Stimulated activated CD4-positive, alpha-beta T cell treated with anti-CD3 and anti-CD28 coated beads, Interleukin-4, amount 100 ng/mL, for 24 hours (primary cell): Measurements from ENCODE around the gene DHCR24.

ENCODE experiments used
- DNase-seq: peaks from one replicate; pipeline ENCODE4 v3.0.0-alpha.2; 2020

Gene DHCR24

DNA sequence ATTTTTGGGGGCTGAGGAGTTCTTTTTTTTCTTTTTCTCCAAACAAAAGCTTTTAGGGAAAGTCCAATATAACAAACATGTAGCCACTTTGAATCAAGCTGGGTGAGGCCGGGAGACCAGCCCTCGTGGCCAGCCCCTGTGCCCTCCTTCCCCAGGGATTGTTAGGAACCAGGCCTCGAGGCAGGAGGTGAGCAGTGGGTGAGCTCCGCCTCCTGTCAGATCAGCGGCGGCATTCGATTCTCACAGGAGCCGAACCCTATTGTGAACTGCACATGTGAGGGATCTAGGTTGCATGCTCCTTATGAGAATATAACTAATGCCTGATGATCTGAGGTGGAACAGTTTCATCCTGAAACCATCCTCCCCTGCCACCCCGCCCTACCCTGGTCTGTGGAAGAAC lies 44.0 kb downstream of the DHCR24 start:
- no peak for DNase-seq

DNA sequence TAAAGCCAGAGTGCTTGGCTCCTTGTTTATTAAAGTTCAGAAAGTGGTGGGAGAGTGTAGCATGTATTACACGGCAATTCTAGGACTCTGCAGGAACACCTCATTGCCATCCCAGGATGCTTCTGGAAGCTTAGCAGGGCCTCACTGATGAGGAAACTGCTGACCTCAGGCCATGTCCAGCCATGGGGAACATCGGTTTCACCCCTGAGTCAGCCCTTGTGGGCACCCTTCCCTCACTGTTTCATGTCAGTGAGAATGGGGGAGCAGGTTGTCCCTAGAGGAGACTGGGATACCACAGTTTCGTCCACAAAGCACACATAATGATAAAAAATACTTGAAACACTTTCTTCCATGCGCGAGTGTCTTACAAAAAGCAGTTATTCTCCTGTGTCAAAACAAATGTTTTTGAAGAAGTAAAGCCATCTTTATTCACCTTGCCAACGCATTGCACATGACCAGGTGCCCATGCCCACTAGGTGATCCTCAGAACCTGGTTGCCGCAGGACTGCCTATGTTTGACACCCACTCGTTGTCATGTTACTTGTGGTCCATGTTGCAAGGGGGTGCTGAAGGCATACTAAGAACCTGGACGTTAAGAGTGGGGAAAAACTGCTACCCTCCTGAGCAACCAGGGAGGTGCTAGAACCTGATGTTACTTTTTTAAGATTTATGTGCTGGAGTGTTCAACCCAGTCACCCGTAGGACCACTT lies 44.6 kb downstream of the DHCR24 start:
- DNase-seq, result no peak

DNA sequence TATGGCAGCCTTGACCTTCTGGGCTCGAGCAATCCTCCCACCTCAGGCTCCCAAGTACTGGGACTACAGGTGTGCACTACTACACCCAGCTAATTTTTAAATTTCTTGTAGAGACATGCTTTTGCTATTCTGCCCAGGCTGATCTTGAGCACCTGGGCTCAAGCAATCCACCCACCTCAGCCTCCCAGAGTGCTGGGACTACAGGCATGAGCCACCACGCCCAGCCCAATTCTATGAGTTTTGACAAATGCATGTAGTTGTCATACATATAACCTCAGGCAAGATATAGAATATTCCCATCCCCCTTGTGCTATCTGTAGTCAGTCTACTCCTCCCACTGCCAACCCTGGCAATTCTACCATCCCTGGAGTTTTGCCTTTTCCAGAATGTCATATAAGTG lies 47.2 kb downstream of the DHCR24 start:
- no peak for DNase-seq

DNA sequence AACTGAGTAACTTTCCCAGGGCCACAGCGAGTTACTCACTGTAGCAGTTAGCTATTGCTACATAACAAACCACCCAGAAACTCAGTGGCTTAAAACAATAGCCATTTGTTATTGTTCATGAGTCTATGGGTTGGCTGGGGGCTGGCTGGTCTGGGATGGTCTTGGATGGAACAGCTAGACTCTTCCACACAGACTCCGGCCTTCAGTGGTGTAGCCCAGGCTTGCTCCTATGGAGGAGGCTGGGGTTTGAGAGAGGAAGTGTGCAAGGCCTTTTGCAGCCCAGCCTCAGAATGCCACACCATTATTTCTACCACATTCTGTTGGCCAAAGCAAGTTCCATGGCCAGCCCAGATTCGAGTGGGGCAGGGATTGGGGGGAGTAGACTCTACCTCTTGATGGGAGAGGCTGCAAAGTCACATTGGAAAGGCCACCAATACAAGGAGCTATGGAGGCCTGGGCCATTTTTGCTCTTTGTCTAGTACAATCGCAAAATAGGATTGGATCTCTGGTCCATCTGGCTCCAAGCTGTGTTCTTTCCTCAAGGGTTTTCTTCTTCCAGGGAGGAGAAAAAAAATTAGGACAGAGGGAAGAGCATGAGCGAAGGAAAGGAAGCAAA lies 48.3 kb downstream of the DHCR24 start:
- DNase-seq, result no peak

DNA sequence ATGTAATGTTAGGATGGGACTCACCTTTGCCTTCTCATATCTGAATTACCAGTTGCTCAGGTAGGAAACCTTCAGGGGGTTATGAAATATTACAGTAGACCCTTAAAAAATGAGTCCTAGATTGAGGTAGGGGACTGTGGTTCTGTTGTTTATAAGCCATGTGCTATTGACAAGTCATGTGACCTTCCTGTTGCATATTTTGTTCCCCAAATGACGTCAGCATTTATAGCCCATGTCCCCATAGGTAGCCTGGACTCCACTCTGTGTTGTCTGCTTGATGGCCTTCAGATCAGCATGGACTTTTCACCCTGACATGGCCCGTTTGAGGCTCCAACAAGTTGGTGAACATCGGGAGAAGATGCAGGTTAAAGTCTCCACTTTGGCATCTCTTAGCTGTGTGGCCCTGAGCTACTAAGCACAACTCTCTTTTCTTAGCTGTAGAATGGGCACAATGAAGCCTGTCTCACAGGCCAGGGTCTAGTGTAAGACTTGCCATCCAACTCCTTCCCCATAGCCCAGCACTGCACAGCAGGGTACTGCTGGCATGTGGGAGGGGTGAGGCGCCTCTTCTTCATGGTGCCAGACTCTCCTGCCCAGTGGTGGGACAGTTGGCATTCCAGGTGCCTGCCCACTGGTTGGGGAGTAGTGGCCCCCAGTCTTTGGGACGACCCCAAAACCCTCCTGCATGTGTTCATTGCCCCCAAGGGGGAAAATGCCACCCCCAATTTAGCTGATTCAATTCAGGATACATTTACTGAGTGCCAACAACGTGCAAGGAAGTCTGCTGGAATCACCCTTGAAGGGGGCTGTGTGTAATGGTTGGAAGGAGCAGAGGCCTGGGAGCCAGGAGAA lies 49.8 kb downstream of the DHCR24 start:
- DNase-seq, result no peak

DNA sequence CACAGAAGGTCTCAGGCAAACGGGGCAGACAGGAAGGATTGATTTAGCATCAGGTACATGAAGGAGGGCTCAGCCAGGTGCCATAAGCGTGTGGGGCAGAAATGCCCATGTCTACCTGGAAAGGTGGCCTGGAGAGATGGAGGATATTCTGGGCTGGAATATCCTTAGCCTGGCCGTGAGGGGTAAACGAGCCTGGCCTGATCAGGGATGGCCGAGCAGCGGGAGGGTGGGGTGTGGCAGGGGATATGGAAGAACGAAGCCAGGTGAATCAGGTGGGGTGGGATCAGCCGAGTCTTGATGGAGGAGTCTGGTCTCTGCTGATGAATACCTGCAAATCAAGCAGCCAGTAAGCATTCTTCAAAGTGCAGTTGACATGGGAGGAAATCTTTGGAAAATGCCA lies 50.4 kb downstream of the DHCR24 start:
- no peak for DNase-seq

DNA sequence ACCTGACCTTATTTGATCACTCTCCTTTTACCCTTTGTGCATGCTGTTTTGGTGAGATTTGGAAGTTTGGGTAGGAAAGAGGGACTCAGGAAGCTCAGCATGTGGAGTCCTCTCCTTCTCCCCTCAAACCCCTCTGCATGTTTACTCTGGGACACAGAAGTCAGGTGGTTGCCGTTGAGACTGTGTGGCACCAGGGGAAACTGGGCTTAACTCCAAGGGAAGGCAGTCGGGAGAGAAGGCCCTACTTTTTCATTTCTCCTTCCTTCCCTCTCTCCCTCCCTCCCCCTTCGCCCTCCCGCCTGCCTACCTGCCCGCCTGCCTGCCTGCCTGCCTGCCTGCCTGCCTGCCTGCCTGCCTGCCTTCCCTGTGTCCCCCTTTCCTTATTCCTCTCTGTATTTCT lies 51.0 kb downstream of the DHCR24 start:
- DNase-seq, result no peak

DNA sequence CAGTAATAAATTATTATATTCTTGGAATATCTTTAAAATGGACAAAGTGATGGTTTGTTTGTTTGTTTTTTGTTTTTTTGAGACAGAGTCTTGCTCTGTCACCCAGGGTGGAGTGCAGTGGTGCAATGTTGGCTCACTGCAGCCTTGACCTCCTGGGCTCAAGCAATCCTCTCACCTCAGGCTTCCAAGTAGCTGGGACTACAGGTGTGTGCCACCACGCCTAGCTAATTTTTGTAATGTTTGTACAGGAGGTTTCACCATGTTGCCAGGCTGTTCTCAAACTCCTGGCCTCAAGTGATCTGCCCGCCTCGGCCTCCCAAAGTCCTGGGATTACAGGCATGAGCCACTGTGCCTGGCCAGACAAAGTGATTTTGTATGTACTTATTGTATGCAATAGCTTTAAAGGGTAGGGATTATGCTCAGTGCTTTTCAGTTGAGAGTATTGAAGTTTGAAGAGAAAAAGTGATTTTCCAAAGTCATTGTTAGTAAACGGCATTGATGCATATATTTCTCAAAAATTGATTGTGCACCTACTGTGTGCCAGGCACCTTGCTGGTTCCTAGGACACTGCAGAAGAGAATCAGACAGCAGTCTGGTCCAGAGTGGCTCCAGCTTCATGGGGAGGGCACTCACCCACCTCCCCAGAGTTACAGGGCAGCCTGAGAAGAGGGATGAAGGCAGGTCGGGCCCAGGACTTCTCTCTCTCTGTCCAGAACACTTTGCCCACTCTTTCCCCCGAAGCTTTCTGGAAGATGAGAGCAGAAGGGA lies 51.7 kb downstream of the DHCR24 start:
- no peak for DNase-seq

DNA sequence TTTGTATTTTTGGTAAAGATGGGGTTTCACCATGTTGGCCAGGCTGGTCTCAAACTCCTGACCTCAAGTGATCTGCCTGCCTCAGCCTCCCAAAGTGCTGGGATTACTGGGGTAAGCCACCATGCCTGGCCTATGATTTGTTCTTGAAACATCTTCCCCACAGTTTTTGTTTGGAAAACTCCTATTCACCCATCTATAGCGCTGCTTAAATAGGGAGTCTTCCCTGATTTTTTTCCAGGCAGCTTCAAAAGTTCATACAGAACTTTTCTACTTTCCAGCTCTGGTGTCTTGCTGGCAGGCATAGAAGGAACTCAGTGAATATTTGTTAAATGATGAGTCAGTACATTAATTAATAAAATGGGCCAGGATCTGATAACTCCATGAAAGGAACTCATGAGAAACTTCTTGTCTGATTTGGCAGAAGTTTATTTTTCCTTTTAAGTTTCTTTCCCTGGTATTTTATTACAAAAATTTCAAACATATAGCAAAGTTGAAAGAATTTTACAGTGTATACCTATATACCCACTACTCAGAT lies 52.9 kb downstream of the DHCR24 start:
- no peak for DNase-seq

DNA sequence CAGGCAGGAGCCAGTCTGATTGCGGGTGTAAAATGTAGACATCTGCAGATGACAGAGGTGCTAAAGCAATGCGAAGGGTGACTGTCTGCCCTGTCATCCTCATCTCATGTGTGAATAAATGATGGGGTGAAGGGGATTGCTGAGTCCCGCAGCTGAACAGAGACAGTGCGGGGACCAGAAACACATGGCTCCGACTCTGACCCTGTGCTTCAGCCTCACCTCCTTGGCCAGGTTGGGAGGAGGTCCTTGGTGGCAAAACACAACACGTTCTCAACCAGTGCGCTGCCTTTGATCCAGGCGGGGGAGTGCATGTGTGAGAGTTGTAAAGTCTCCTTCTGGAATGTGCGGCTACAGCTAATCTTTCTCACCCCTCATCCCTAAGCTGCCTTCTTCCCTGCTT lies 53.9 kb downstream of the DHCR24 start:
- DNase-seq, result no peak

DNA sequence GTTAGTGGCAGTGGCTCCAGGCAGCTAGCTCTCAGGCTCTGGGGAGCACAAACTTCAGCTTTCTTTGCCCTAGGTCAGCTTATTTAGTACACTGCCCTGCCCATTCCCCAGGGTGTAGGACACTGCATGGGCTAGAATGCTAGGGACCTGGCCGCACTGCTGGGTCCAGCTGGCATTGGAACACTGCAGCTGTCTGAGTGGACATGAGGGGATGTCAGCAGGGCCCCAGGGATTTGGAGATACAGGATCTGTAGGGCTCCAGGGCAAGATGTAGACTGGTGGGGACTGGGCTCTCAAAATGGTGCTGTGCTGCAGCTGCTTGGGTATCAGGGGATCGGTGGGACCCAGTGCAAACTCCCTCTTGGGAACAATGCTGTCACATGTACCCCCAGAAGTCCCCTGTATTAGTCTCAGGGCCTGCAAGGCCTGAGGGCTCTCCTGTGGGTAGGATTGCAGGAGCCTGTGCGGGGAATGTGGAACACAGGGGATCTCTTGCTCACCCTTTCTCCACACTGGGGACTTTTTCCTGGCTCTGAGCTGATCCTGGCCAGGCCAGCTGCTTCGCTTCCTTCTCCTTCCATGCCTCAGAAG lies 60.7 kb downstream of the DHCR24 start:
- no peak for DNase-seq

DNA sequence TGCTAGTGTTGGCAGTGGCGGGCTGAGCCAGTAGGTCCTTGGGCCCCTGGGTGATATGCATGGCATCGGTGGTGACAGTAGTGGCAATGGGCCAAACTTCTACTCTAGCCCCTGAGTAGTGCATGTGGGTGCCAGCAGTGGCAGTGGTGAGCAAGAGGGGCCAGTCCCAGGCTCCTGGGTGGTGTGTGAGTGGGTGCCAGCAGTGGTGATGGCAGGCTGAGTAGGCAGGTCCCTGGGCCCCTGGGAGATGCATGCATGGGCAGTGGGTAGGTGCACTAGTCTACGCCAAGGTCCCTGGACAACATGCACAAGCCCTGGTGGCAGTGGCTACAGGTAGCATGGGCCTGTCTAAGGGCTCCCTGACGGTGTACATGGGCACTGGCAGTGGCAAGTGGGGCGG lies 61.3 kb downstream of the DHCR24 start:
- no peak for DNase-seq

DNA sequence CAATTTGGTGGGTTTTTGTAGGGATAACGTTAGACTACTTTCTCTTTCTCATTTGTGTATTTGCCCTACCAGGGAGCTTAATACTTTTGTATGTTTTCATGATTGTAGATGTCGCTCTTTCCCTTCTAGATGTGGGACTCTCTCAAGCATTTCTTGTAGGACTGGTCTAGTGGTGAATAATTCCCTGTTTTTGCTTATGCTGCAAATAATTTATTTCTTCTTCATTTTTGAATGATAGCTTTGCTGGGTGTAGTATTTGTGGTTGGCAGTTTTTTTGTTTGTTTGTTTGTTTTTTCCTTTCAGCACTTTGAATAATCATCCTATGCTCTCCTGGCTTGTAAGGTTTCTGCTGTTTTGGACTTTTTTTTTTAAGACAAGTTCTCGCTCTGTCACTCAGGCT lies 63.3 kb downstream of the DHCR24 start:
- DNase-seq, result no peak

DNA sequence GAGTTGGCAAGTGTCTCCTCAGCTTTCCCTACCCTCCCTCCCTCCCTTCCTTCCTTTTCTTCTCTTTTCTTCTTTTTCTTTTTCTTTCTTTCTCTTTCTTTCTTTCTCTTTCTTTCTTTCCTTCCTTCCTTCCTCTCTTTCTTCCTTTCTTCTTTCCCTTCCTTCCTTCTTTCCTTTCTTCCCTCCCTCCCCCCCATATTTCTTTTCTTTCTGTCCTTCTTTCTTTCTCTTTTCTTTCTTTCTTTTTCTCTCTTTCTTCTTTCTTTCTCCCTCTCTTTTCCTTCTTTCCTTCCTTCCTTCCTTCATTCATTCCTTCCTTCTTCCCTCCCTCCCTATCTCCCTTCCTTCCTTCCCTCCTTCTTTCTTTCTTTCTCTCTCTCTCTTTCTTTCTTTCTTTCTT lies 67.3 kb downstream of the DHCR24 start:
- DNase-seq, result no peak

DNA sequence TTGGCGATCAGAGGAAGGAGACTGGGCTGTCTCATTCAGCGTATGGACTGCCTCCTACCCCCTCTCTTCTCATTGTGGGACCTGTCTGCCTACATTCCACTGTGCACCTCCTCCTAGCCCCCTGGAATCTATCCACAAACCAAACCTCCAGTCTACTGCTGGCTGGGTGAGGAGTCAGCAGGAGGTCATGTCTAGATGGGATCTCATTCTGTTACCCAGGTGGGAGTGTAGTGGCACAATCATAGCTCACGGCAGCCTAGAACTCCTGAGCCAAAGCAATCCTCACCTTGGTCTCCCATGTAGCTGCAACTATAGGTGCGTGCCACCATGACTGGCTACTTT lies 67.8 kb downstream of the DHCR24 start:
- DNase-seq, result no peak

DNA sequence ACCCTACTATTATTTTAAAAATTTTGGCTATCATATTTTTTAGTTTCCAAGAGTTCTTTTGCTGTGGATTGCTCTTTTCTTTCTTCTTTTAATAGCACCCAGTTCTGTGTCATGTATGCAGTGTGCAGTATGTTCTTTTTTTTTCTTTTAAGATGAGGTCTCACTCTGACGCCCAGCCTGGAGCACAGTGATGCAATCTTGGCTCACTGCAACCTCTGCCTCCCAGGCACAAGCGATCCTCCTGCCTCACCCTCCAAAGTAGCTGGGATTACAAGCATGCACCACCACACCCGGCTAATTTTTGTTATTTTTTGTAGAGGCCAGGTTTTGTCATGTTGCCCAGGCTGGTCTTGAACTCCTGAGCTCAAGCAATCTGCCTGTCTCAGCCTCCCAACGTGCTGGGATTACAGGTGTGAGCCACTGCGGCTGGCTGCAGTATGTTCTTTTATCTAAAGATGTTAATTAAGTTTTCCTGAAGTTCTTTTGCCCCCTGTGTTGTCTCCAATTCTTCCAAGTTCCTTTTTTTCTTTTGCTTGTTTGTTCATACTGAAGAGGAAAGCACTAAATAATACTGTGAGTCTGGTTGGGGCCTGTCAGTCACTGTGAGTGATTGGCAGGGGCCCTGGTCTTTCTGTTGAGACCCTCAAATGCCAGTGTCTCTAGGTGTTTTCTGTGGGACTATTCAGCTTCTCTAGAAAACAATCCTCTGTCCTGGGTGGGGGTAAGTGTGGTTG lies 68.4 kb downstream of the DHCR24 start:
- no peak for DNase-seq

DNA sequence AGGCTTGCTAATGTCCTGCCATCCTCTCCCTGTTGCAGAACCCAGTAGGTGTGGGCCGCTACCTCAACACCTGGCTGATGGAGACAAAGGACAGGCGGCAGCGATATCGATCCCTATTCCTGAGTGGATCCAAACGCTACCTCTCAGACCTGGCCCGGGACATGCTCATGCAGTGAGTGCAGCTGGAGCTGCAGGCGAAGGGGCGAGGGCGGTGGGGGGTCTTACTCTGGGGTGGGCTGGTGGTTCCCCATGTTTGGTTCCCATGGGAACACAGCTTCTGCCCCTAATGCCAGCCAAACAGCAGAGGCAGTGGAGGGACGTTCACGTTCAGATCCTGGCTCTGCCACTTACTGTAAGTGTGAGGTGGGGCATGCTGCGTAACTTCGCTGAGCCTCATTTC lies 70.0 kb downstream of the DHCR24 start:
- DNase-seq, result no peak

DNA sequence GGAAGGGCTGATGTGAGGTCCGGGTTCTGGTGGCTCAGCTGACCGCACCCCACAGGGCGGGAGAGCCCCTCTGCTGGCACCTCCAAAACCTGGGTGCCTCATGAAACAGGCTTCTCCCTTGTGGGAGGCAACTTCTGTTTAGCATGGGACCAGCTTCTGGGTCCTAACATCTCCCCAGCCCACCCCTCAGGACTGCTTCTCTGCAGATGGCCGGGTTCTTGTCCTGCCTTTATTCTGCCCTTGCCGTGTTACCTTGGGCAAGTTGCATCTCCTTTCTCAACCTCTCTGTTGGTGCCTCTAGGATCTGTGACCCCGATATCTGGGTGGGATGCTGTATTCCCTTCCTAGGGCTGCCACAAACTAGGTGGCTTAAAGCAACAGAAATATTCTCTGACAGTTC lies 70.9 kb downstream of the DHCR24 start:
- DNase-seq, result no peak

DNA sequence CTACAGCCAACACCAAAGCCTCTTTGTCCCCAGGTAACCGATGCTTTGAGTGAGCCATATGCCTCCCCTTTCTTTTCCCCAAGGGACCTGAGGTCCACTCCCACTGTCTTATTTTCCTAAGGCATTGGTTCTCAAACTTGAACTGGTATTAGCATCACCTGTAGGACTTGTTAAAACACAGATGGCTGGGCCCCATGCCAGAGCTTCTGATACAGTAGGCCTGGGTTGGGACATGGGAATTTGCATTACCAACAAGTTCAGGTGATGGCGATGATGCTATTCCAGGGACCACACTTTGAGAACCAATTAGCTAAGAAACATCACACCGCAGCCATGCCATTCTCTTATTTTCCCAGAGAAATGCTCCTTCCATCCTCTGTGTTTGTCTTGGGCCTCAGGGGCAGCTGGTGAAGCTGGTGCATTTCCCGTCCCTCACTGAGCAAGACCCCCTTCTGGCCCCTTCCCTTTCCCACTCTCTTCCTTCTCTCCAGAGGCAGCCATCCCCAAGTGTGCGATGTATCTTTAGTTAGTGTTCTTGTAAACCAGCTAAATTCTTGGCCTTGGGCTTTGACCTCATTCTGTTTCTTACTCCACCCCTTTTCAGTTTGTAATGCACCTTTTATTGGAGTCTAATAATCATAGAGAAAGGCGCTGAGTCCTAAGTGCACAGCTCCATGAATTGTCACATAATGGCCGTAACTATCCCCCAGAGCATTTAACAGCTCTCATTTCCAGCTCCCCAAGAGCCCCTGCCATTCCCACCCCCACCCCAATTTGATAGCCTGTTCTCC lies 71.7 kb downstream of the DHCR24 start:
- no peak for DNase-seq

DNA sequence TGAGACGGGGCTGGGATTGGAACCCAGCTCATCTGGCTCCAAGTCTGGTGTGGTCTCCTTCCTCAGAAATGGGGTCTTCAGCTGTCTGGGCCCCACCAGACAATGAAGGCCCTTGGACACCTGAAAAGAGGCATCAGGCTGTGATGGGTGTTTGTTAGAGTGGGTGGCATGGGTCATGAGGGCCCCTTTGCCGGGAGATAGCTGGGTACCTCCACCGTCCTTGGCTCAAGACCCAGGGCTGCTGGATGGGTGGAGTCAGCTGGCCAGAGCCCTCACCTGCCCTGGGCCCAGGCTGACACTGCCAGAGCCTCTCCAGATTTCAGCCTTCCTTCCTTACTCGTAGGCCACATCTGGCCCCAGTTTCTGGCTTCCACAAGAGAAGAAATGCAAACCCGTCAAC lies 72.4 kb downstream of the DHCR24 start:
- DNase-seq, result no peak

DNA sequence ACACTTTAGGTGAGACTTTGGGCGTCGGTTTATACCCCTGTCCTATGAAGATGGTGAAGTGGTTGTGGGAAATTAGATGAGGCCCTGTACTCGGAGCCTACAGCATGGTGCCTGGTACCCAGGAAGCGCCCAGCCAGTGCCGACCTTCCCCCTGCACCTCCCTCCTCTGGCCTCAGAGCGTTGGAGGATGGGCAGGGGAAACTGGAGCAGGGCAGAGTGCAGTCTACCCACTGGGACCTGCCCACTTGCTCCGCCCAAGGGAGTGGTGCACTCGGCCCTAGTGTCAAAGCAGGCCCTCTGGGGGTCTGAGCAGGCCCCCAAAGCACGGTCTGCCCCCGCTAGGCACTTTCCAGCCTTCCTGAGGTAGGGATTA lies 72.9 kb downstream of the DHCR24 start:
- DNase-seq, result no peak
